ENCODE measurements around the gene SPATS2L. TPM values are rescaled to one million over a fixed set of nuclear protein-coding genes. Genes with fewer than 3 reads are reported as not detected.

SPATS2L gene
- total RNA-seq, 2 experiments from 2014 or later, result 14.7 to 25.8 TPM

GRCh38 chr2:200272320-200272719 is 34.2 kb upstream of the SPATS2L start:
- Mint-ChIP-seq H3K4me3 (no peak overlapping the region), H3K4me1 (no peaks in the 10 kb centered on the region), H3K9me3 (ENCODE audit: low read depth) (no peaks in the 10 kb centered on the region), H3K36me3 (ENCODE audit: low read depth) (no peaks in the 10 kb centered on the region), H3K27ac (no peak overlapping the region), H3K27me3 (peaks cover 4% of the 10 kb centered on the region)
- CTCF ChIA-PET, result no interaction called here
- no peak for ATAC-seq
- DNase-seq, result no peak
- intact Hi-C loops (cut with DNase I, micrococcal nuclease), result no loop called here
- POLR2A ChIA-PET, result no interaction called here

GRCh38 chr2:200274116-200275075 is 32.1 kb upstream of the SPATS2L start:
- H3K9me3 Mint-ChIP-seq (ENCODE audit: low read depth), result no peaks in the 10 kb centered on the region

GRCh38 chr2:200275295-200276013 is 31.0 kb upstream of the SPATS2L start:
- no peaks in the 10 kb centered on the region for H3K9me3 Mint-ChIP-seq (ENCODE audit: low read depth)
- ChIA-PET POLR2A (no interaction called here), CTCF (no interaction called here)
- H3K27ac Mint-ChIP-seq, result no peak overlapping the region
- intact Hi-C loops (cut with DNase I, micrococcal nuclease), result no loop called here
- no peaks in the 10 kb centered on the region for H3K4me1 Mint-ChIP-seq
- DNase-seq (no peak), ATAC-seq (no peak)
- H3K36me3 Mint-ChIP-seq (ENCODE audit: low read depth), result no peaks in the 10 kb centered on the region
- H3K27me3 Mint-ChIP-seq, result peaks cover 5% of the 10 kb centered on the region
- no peak overlapping the region for H3K4me3 Mint-ChIP-seq

More at GRCh38 chr2:200274116-200275075, 32.1 kb upstream of the SPATS2L start:
- Mint-ChIP-seq H3K4me1 (no peaks in the 10 kb centered on the region), H3K36me3 (ENCODE audit: low read depth) (no peaks in the 10 kb centered on the region), H3K4me3 (no peak overlapping the region), H3K27me3 (peaks cover 5% of the 10 kb centered on the region), H3K27ac (no peak overlapping the region)
- POLR2A ChIA-PET, result no interaction called here
- DNase-seq (no peak), ATAC-seq (no peak)
- intact Hi-C loops (cut with DNase I, micrococcal nuclease), result no loop called here
- CTCF ChIA-PET, result no interaction called here

GRCh38 chr2:200276472-200276871 is 30.0 kb upstream of the SPATS2L start:
- ATAC-seq (no peak), DNase-seq (no peak)
- intact Hi-C loops (cut with DNase I, micrococcal nuclease), result no loop called here
- Mint-ChIP-seq H3K27ac (no peak overlapping the region), H3K36me3 (ENCODE audit: low read depth) (no peaks in the 10 kb centered on the region), H3K4me3 (no peak overlapping the region), H3K4me1 (no peaks in the 10 kb centered on the region), H3K9me3 (ENCODE audit: low read depth) (no peaks in the 10 kb centered on the region), H3K27me3 (peaks cover 5% of the 10 kb centered on the region)
- CTCF ChIA-PET, result no interaction called here
- POLR2A ChIA-PET, result no interaction called here

- ATAC-seq (no peak), DNase-seq (no peak)
- Mint-ChIP-seq H3K36me3 (ENCODE audit: low read depth) (no peaks in the 10 kb centered on the region), H3K27ac (no peak overlapping the region), H3K9me3 (ENCODE audit: low read depth) (no peaks in the 10 kb centered on the region), H3K27me3 (peaks cover 15% of the 10 kb centered on the region), H3K4me1 (no peaks in the 10 kb centered on the region), H3K4me3 (no peak overlapping the region)
- ChIA-PET CTCF (interaction anchor here (0.5 kb wide), 1 partner anchor 45 kb away, joined by 3 read pairs; no protein-coding TSS in a partner anchor), POLR2A (no interaction called here)
- intact Hi-C loops (cut with DNase I, micrococcal nuclease), result no loop called here
These were observed 27.7 kb upstream of the SPATS2L start for GRCh38 chr2:200278694-200279316.

- POLR2A ChIA-PET, result no interaction called here
- no peaks in the 10 kb centered on the region for H3K4me1 Mint-ChIP-seq
- no peak overlapping the region for H3K27ac Mint-ChIP-seq
- no peak for DNase-seq
- no peak for ATAC-seq
- CTCF ChIA-PET, result no interaction called here
- intact Hi-C loops (cut with DNase I, micrococcal nuclease), result no loop called here
- no peaks in the 10 kb centered on the region for H3K36me3 Mint-ChIP-seq (ENCODE audit: low read depth)
- H3K27me3 Mint-ChIP-seq, result peaks cover 17% of the 10 kb centered on the region
- no peak overlapping the region for H3K4me3 Mint-ChIP-seq
- no peaks in the 10 kb centered on the region for H3K9me3 Mint-ChIP-seq (ENCODE audit: low read depth)
These were observed 26.6 kb upstream of the SPATS2L start for GRCh38 chr2:200279857-200280256.

GRCh38 chr2:200286578-200286977 is 19.9 kb upstream of the SPATS2L start:
- Mint-ChIP-seq H3K36me3 (ENCODE audit: low read depth) (no peaks in the 10 kb centered on the region), H3K27me3 (peaks cover 15% of the 10 kb centered on the region), H3K27ac (no peak overlapping the region), H3K9me3 (ENCODE audit: low read depth) (no peaks in the 10 kb centered on the region), H3K4me3 (no peak overlapping the region), H3K4me1 (no peaks in the 10 kb centered on the region)
- ChIA-PET CTCF (no interaction called here), POLR2A (no interaction called here)
- no peak for DNase-seq
- intact Hi-C loops (cut with DNase I, micrococcal nuclease), result no loop called here
- no peak for ATAC-seq

- DNase-seq, result no peak
- Mint-ChIP-seq H3K27ac (no peak overlapping the region), H3K9me3 (ENCODE audit: low read depth) (no peaks in the 10 kb centered on the region), H3K36me3 (ENCODE audit: low read depth) (no peaks in the 10 kb centered on the region), H3K4me1 (no peaks in the 10 kb centered on the region), H3K27me3 (peaks cover 5% of the 10 kb centered on the region), H3K4me3 (no peak overlapping the region)
- ChIA-PET POLR2A (no interaction called here), CTCF (interaction anchor here (1.2 kb wide), 1 partner anchor 315 kb away, joined by 3 read pairs; no protein-coding TSS in a partner anchor)
- intact Hi-C loops (cut with DNase I, micrococcal nuclease), result no loop called here
- no peak for ATAC-seq
These were observed 17.6 kb upstream of the SPATS2L start for GRCh38 chr2:200288670-200289429.

GRCh38 chr2:200296118-200296517 is 10.4 kb upstream of the SPATS2L start:
- no peak overlapping the region for H3K27ac Mint-ChIP-seq
- H3K27me3 Mint-ChIP-seq, result no peaks in the 10 kb centered on the region
- H3K4me1 Mint-ChIP-seq, result no peaks in the 10 kb centered on the region
- POLR2A ChIA-PET, result no interaction called here
- CTCF ChIA-PET, result interaction anchor here (1.0 kb wide), 1 partner anchor 9 kb away, joined by 3 read pairs; no protein-coding TSS in a partner anchor
- intact Hi-C loops (cut with DNase I, micrococcal nuclease), result no loop called here
- no peaks in the 10 kb centered on the region for H3K9me3 Mint-ChIP-seq (ENCODE audit: low read depth)
- ATAC-seq (no peak), DNase-seq (no peak)
- no peaks in the 10 kb centered on the region for H3K36me3 Mint-ChIP-seq (ENCODE audit: low read depth)
- no peak overlapping the region for H3K4me3 Mint-ChIP-seq

- no peak for ATAC-seq
- no peak overlapping the region for H3K4me3 Mint-ChIP-seq
- no peaks in the 10 kb centered on the region for H3K36me3 Mint-ChIP-seq (ENCODE audit: low read depth)
- CTCF ChIA-PET, result interaction anchor here (1.0 kb wide), 1 partner anchor 8 kb away, joined by 3 read pairs; no protein-coding TSS in a partner anchor
- no peaks in the 10 kb centered on the region for H3K9me3 Mint-ChIP-seq (ENCODE audit: low read depth)
- DNase-seq, result no peak
- POLR2A ChIA-PET, result no interaction called here
- H3K27me3 Mint-ChIP-seq, result no peaks in the 10 kb centered on the region
- no peak overlapping the region for H3K27ac Mint-ChIP-seq
- no peaks in the 10 kb centered on the region for H3K4me1 Mint-ChIP-seq
- intact Hi-C loops (cut with DNase I, micrococcal nuclease), result no loop called here
These were observed 9.4 kb upstream of the SPATS2L start for GRCh38 chr2:200297100-200297499.

GRCh38 chr2:200297989-200298388 is 8.5 kb upstream of the SPATS2L start:
- intact Hi-C loops (cut with DNase I, micrococcal nuclease), result no loop called here
- Mint-ChIP-seq H3K4me1 (no peaks in the 10 kb centered on the region), H3K9me3 (ENCODE audit: low read depth) (no peaks in the 10 kb centered on the region), H3K27me3 (no peaks in the 10 kb centered on the region), H3K27ac (no peak overlapping the region), H3K36me3 (ENCODE audit: low read depth) (no peaks in the 10 kb centered on the region), H3K4me3 (no peak overlapping the region)
- ChIA-PET CTCF (interaction anchor here (0.6 kb wide), 2 partner anchors 263 to 355 kb away, joined by 3 read pairs; no protein-coding TSS in a partner anchor), POLR2A (no interaction called here)
- ATAC-seq (no peak), DNase-seq (no peak)

Data from activated CD4-positive, alpha-beta T cell treated with anti-CD3 and anti-CD28 coated beads for 36 hours (primary cell).